Body of pancreas (tissue), 4 donors: ENCODE results near the gene CADPS.

Source experiments
- POLR2A ChIP-seq, 3 donors: fragments of 450-650 bp; IDR thresholded peaks; one replicate each; pipeline ENCODE4 v1.6.1; 2016; ENCODE audit warnings: antibody characterized with exemption in 3 of 3, mild to moderate bottlenecking in 2 of 3
- TF ChIP-seq, protein P1 (sequence below), 7 experiments: fragments of 450-650 bp in 4 of 7; fragments of 200-600 bp in 3 of 7; sonication (generic) in 3 of 7; IDR thresholded peaks; one replicate each; pipeline ENCODE4 v1.5.1; 2016 to 2019; ENCODE audit warnings: antibody characterized with exemption in 7 of 7

DNA sequence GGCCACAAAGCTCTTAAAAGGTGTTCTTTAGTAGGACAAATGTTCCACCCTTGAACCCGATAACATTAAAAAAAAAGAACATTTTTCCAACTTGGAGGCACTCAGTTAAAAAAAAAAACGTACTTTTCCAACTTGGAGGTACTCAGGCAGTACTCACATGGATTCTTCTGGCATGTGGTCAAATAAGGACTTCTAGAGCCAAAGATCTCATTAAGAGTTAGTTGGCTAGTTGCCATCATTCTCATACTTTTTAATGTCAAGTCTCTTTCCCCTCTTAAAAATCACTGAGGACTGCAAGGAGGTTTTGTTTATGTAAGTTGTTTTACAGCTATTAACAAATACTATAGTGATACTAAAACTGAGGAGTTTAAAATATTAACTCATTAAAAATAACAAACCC is 101.0 kb downstream of the CADPS start:
- TF ChIP-seq, protein P1, sequence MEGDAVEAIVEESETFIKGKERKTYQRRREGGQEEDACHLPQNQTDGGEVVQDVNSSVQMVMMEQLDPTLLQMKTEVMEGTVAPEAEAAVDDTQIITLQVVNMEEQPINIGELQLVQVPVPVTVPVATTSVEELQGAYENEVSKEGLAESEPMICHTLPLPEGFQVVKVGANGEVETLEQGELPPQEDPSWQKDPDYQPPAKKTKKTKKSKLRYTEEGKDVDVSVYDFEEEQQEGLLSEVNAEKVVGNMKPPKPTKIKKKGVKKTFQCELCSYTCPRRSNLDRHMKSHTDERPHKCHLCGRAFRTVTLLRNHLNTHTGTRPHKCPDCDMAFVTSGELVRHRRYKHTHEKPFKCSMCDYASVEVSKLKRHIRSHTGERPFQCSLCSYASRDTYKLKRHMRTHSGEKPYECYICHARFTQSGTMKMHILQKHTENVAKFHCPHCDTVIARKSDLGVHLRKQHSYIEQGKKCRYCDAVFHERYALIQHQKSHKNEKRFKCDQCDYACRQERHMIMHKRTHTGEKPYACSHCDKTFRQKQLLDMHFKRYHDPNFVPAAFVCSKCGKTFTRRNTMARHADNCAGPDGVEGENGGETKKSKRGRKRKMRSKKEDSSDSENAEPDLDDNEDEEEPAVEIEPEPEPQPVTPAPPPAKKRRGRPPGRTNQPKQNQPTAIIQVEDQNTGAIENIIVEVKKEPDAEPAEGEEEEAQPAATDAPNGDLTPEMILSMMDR (IDR thresholded peaks at IDR 0.05) = no peak
- no peak for TF ChIP-seq POLR2A (IDR thresholded peaks at IDR 0.05)
